Measurements from ENCODE around the gene CLCN4.
A peak's percentile ranks its signal among the peaks of the same experiment; 100 is the strongest.

CLCN4 gene

DNA sequence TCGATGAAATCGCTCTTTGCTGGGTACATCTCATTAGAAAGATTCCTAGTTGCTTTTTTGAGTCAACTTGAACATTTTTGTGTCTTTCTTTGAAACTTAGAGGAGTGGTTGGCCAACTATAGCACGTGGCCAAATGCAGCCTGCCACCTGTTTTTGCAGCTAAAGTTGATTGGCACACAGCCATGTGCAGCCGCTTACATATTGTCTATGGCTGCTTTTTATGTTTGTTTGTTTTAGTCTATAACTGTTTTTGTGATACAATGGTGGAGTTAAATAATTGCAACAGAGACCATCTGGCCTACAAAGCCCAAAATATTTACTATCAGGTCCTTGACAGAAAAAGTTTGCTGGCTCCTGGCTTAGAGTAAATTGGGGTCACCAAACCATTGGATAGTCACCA is 86.3 kb downstream of the CLCN4 start:
- no peak for DNase-seq (ENCODE audit: low read depth)

DNA sequence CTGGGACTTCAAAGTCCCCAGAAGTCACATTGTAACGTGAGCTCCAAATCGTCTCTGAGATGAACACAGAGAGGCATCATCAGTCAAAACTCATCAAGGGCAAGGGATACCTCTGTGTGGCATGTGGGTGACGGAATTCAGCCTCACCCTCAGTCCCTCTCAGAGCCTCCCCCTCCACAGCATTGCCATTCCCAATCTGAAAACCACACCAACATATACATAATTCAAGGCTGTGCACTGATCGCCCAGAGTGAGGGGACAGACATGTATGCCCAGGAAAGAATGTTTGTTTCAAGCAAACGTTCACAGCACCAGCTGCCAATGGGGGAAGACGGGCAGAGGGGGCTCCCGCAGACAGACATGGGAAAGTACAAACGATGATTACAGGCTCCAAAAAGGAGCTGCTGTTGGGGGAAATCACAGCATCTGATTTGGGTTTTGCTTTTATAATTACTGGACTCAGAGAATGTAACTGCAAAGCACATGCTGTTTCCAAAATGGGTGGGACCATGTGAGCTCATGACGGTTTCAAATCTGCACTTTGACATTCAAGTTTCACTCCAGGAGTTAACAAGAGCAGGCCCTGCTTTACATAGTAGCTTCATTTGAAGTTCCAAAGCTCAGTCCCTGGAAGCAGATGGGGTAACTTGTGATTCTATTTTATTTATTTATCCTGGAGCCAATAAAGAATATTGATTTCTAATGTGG is 88.3 kb downstream of the CLCN4 start:
- no peak for DNase-seq (ENCODE audit: low read depth)

DNA sequence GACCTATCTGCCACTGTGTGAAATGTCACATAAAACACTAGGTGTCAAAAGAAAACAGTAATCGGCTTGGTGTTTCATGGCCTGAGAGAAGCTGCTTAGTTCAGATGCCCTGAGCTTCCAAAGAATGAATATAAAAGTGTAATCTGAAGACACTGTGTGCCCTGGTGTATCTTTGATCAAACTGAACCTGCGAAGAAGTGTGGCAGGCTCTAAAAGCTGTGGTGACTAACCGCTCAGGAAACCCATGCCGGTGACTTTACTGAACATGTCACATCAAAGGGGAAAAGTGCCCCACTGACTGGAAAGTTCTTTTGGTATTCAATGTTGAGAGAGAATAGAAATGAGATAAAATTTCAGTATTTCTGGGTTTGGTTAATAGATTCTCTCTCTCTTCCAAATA is 89.1 kb downstream of the CLCN4 start:
- no peak for DNase-seq (ENCODE audit: low read depth)

DNA sequence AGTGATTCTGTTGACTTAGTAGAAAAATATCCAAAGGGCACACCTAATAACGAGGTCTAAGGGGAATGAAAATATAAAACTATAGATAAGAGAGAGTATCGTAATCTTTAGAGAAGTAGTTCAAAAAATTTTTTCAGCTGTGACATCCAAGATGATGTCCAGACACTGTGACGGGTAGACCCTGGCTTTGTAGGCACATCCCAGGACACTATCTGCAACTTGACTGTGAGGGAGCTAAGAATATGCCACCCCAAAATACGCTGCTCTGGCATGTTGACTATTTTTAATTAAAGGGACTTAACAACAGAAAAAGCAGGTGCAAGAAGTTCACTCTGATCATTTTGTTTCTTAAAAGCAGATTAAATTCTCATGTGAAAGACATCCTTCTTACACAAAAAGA is 89.5 kb downstream of the CLCN4 start:
- no peak for DNase-seq (ENCODE audit: low read depth)

DNA sequence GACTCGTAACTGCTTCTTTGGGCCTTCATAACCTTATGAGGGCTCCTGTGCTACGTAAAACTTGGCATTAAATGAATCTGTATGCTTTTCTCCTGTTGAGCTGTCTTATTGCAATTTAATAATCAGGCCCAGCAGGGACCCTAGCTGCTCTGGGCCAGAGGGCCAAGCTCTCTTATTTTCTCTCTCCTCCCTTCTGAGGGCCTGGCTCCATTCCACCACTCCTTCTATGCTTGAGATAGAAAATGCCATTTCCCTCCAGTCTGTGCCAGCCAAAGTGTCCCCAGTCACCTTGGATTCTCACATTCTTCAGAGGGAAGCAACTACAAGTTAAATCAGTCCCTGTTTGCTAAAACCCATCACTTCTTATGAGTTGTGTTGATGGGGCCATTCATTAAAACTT is 90.1 kb downstream of the CLCN4 start:
- no peak for DNase-seq (ENCODE audit: low read depth)

DNA sequence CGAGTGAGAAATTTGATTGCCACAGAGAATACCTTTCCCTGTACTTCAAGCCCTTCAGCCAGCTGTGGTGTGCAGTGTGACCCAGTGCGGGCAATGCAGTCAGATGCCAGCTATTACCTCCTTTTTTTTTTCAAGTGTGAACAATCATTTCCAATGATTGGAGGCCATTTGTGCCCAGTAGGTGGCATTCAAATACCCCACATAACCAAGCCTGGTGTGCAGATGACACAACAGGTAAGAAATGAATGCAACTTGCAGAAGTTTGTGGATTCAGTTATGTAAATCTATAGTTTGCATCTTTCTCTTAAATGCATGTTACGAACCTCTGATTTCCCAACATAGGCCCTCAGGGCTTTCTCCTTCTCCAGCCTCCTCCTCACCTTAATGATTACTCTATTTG is 98.0 kb downstream of the CLCN4 start:
- DNase-seq (ENCODE audit: low read depth): no peak

DNA sequence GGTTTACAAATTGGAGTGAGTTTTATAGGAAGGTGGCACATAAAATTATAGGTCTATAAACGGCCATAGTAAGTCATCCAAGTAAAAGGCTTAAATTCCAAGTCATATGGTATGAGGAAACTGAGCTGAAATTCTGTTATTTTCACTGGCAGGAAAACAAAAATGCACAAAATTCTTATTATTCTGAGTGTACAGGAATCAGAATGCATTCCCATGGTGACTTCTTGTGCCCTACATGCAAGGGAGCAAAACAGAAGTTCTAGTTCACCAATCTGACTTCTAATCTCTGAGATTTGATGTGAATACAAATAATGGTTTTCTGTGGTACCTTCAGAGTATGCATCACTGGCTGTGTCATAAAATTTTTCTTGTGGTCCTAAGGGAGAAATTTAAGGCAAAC is 102.9 kb downstream of the CLCN4 start:
- peak; percentile 38 for DNase-seq (ENCODE audit: low read depth)

DNA sequence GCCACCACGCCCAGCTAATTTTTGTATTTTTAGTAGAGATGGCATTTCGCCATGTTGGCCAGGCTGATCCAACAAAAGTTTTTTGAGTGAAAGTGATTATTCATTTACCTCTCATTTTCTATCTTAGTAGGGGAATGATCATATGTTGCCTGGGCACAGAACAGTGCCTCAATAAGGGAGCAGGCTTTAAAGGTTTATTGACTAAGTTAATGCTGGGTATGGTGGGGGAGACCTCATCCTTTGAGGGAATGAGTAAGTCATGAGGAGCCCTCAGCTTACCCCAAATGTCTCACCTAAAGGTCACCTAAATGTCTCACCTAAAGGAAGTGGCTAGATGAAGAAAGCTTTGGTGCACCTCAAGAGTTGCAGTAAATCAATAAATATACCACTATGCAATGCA is 109.0 kb downstream of the CLCN4 start:
- no peak for DNase-seq (ENCODE audit: low read depth)

DNA sequence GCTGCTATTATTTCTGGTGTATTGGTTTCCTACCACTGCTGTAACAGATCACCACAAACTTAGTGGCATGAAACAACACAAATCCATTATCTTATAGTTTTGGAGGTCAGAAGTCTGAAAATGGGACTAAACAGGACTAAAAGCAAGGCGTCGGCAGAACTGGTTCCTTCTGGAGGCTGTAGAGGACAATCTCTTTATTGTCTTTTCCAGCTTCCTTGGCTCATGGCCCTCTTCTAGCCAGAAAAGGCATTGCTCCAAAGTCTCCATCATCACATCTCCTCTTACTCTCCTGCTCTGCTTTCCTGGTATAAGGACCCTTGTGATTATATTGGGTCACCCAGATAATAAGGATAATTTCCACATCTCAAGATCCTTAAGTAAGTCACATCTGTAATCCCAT is 121.9 kb downstream of the CLCN4 start:
- no peak for DNase-seq (ENCODE audit: low read depth)

DNA sequence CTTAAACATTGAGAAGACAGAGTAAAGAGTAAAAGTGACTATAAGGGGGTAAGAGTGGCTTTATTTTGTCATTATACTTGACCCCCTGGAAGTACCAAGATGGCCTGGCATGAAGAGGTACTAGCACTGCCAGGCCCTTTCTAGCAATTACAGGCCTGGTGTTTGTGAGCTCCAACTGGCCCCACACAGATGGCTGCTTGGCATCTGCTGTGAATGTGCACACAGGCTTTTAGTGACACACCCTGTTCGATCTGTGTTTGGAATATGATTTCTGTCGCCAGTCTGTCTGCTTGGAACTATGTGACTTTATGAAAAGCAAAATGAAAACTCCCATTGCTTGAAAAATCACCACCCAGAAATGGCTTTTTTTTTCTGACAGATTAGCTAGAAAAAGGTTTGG is 123.3 kb downstream of the CLCN4 start:
- no peak for DNase-seq (ENCODE audit: low read depth)

DNA sequence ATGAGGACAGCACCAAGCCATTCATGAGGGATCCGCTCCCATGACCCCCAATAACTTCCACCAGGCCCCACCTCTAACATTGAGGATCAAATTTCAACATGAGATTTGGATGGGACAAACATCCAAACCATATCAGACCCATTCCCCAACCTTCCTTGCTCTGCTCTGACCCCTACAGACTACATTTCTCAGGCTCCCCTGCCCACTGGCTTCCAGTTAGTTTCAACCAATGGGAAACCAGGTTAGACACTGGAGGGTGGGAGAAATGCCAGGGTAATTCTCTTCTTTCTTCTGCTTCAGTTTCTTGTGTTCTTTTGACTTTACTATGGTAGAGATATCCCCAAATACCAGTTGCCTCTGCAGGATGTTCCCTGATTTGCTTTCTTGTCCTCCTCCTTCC is 125.7 kb downstream of the CLCN4 start:
- no peak for DNase-seq (ENCODE audit: low read depth)

DNA sequence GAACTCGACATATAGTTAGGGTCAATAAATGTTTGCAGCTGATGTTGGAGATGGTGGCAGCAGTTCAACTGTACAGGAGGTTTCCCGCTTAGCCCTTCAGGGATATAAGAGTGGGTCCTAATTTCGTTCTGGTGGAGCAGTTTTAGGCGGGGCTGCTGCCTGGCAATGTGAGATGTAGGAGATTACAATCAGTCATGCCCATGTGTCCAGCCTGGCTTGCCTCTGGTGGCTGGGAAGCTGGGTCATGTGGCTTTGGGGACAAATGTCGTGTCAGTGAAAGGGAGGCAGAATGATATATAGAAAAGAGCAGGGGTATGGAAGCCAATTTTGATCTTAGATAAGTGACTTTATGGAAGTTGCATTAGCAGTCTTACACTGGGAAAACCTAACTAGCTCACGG is 129.4 kb downstream of the CLCN4 start:
- DNase-seq (ENCODE audit: low read depth): no peak

All from fibroblast of the conjunctiva (primary cell).